Measurements from ENCODE around the gene MAPKBP1. TPM values are rescaled to one million over a fixed set of nuclear protein-coding genes. Genes with fewer than 3 reads are reported as not detected.

Gene MAPKBP1
- total RNA-seq, 1 experiment from 2014 or later = 10.0 TPM

DNA sequence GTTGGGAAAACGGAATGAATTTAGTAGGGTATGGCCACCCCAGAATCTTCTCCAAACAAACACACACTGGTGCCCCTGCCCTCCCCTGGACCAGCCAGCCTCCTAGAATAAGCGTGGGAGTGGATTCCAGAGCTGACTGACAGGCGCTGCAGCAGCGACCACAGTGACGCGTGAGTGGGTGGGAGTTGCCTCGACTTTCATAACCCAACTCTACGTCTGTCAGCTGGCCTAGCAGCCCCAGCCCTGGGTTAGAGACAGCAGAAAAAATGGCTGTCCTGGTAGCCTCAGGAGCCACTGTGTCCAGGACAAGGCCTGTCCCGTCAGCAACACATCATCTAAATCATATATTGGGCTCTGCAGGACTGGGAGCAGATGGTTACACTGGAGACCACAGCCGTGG lies 74.3 kb downstream of the MAPKBP1 start:
- DNase-seq (ENCODE audit: low read depth) = no peak

DNA sequence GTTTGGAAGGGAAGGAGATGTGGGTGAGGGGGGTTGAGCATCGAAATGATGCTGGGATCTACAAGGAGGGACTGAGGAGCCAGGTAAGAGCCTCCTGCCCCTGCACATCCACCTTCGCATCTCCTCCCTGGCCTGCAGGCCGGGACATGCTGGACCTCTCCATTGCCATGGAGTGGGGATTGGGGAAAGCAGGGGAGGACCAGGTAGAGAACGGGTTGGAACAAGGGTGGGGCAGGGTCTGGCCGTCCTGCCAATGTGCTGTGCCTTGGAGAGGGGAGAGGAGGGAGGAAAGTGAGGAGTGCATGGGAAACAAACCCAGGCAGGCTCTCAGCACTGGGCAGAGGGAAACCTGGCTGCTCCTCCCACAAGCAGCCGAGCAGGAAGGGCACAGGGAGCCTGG lies 74.9 kb downstream of the MAPKBP1 start:
- no peak for DNase-seq (ENCODE audit: low read depth)

DNA sequence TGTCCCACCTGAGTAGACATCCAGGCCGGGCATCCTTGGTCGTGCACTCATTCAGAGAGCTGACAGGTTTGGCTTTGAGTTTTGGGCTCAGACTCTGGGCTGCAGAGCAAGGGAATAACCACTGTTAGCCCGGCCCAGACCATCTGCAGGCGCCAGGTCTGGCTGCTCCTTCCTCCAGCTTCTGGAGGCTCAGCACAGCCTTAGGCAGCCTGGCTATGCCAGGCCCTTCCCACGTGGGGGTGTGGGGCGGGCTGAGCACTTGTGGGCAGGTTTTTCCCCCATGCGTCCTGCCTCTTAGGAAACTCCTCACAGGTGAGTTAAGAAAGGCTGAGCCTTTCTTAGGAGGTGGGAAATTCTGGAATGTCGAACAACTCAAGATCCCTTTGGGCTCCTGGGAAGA lies 75.6 kb downstream of the MAPKBP1 start:
- no peak for DNase-seq (ENCODE audit: low read depth)

DNA sequence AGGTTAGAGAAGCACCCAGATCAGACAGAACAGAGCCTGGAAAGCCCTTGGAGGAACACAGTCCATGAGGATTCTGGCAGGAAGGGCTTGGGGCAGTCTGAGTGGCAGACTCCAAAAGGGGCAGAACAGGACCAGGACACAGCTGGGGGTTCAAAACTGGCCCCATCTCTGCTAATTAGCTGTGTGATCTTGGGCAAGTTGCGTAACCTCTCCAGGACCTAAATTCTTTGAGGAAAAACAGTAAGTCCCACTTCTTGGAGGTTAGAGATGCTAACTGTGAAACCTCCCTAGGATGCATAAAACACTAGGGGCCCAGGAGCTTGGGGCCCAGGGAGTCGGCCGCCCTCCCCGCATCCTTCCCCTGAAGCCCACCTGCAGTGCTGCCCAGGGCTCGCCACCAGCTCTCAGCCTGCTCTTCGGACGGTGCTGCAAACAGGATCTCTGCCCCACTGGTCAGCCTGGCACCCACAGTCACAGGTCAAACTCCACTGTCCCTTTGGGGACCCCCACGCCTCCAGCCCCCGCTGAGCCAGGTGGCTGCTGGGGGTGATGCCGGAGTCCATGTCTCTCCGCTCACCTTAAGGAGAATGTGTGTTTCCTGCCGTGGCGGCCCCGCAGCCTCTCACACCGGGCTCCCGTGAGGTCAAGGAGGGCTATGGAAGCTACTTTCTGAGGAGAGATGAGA lies 76.3 kb downstream of the MAPKBP1 start:
- DNase-seq (ENCODE audit: low read depth) = no peak

DNA sequence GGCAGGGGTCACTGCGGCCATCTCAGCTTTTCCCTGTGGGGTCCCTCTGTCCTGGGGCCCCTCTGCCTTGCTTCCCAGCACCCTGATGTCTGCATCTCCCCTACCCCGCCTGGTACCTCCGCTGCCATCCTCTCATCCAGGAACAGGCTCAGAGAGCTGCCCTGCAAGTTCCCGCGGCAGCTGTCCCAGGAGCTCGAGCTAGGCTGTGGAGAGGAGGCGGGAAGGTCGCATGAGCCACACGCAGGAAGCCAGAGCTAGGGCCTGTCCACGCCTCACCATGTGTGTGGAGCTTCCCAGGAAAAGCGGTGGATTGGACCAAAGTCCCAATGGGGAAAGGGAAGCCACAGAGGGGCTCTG lies 76.9 kb downstream of the MAPKBP1 start:
- no peak for DNase-seq (ENCODE audit: low read depth)

DNA sequence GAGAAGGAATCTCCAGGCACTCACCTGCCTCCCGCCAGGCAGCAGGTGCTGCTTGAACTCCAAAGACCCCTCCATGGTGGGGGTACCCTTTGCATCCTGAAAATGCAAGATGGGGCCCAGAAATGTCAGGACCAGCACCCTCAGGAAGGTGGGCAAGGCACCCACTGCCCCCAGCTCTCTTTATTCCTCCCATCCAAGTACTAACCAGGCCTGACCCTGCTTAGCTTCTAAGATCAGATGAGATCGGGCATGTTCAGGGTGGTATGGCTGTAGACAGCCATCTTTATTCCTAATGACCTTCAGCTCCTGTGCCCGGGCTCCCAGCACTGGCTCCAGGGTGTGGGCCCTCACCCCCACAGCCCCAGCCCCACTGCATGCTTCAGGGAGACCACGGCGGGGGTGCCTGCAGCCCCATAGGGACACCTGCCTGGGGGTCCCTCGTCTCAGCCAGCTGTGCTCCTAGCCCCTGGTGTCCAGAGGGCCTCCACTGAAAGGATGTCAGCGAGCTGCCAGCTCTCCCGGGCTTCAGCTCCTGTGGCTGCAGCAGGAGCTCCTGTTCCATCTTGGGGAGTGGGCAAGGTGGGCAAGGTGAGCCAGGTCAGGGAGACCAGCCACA lies 77.6 kb downstream of the MAPKBP1 start:
- no peak for DNase-seq (ENCODE audit: low read depth)

DNA sequence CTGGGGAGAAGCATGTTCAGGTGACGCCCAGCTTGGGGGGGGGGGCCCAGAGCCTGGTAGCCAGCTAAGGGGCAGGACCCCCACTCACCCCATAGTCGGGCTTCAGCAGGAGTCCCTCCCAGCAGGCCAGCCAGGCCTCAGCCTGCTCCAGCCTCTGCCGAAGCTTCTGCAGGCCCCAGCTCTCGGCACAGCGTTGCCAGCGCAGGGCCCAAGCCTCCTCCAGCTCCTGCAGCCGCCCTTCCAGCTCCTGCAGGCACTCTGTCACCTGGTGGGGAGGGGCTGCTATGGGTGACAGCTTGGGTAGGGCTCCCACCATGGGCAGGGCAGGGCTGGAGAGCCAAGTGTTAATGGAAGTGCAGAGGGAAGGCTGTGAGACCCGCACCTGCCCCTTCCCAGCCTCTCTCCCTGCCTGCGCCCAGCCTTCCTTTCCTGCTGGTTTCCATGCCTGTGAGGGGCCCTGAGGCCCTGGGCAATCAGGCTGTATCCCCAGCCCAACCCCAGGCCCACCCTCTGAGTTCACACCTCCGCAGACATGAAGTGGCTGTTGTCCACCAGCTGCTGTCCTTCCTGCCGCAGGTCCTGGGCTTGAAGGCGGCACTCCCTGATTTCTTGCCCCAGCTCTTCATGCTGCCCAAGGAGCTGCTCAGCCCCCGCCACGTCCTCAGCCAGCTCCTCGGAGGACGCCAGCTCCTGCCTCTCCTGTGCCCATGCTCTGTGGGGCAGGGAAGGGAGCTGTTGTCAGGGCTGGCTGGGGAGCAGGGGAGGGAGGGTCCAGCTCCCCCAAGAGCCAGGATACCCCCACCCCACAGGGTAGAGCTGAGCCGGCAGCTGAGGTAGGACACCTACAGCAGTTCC lies 78.7 kb downstream of the MAPKBP1 start:
- DNase-seq (ENCODE audit: low read depth) = no peak

DNA sequence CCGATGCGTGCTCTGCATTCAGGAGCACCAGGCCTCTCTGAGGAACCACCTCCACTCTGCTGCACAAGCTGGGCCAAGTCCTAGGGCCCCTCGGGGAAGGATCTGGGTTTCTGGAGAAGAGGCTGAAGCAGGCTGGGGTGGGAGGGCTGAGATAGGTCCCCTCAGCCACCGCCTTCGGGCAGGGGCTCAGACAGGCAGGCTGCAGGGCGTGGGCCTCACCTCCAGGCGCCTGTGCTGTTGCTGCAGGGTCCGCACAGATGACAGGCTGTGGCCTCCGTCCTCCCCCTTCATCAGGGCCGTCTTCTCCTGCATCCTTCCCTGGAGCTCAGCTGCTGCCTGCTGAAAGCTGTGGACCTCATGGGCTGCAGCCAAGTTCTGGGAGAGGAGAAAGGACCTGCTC lies 79.5 kb downstream of the MAPKBP1 start:
- no peak for DNase-seq (ENCODE audit: low read depth)

DNA sequence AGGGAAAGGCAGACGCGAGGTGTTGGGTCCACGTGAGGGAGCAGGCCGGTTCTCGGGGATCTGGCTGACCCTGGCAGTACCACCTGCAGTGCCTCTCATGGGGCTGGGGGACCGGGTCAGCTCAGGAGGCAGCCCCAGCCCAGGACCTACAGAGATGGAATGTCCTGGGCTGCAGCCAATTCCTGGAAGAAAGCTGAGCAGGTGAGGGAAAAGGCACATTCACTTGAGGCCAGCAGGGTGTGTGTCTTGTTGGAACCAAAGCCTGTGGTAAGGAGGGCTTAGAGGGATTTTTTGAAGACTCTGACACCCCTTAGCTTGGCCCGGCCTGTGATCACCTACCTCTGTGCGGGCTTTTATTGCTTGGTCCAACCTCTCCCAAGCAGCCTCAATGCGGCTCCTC lies 80.2 kb downstream of the MAPKBP1 start:
- DNase-seq (ENCODE audit: low read depth) = no peak

DNA sequence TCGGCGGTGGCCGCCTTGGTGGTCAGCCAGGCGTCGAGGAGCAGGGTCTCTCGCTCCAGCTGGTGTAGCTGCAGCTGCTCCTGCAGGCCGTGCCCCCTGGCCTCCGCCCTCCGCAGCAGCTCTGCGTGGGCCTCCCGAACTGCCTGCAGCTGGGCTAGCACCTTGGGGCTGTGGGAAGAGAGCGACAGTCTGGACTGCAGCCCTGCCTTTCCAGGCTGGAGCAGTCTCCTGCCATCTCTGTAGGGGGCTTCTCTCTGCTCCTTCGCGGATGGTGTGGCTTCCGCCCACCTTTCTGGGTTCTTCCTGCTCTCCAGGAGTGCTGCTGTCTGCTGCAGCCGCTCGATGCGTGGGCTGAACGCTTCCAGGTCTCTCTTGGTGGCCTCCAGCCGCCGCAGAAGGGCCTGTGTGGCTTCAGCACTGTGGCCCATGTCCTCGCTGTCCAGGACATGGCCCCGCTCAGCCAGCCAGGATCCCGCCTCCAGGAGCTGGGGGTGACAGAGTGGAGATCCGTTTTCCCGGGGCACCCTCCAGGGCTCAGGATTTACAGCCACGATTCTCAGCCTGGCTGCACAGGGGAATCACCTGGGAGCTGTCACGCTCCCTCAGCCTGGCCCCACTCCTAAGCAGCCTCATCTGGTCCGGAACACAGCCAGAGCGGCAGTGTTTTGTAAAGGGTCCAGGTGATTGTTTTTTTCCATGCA lies 81.1 kb downstream of the MAPKBP1 start:
- DNase-seq (ENCODE audit: low read depth) = no peak

DNA sequence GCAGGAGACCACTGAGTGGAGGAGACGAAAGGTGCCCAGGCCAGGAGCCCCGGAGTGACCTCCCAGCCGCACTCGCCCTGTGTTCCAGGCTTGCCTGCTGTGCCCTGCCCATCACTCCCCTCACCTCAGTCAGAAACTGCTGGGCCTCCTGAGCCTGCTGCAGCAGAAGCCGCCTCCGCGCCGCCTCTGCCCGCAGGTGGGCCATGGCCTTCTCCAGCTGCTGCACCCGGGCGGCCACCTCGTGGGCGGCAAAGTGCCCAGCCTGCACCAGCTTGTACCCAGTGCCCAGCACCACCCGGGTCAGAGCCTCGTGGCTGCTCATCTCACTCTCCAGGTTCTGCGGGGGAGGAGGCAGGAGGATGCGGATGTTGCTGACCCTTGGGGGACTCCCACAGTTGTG lies 82.0 kb downstream of the MAPKBP1 start:
- no peak for DNase-seq (ENCODE audit: low read depth)

DNA sequence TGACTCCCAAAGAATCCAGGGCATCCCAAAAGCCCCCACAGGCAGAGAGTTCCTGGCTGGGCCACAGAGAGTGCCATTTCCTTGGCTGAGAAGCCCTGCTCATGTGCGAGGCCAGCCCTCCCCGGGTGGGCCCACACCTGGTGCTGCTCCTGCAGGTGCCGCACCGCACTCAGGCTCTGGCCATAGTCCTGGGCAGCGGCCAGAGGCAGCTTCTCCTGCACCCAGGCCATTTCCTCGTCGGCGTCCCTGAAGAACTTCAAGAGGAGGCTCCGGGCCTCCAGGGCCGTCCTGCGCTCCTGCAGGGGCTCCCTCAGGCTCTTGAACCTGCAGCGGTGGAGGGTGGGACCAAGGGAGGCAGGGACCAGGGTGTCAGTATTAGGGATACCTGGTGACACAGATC lies 82.4 kb downstream of the MAPKBP1 start:
- no peak for DNase-seq (ENCODE audit: low read depth)

DNA sequence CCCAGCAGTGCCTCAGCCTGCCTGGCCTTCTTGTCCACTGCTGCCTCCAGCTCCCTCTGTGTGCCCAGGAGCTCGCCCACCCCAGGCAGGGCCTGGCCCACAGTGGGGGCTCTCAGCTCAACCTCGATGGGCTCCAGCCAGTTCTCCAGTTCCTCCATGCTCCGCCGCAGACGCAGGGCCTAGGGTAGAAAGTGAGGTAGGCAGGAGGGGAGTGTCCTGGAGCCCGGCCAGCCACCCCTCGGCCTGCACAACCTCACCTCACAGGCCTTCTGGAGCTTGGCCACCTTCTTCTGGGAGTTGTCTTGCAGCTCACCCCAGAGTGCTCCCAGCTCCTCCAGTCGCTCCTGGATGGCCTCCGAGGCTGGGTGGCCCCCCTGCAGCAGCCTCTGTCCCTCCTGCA lies 83.0 kb downstream of the MAPKBP1 start:
- no peak for DNase-seq (ENCODE audit: low read depth)

DNA sequence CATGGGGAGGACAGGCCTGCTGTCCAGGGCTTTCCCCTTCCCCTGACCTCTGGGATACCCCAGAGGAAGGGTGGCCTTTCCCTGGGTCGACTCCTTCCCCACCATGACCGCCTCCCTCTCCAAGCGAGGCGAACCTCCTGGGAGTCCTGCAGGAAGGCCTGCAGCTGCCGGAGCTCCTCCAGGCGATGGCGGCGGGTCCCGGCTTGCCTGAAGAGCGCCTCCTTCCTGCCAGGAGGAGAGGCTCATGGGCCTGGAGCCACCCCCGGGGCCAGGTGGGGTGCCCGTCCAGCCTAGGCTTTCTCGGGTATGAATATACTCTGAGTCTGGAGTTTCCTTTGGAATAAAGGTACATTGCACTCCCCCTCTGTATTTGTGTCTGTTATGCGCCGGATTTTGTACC lies 84.5 kb downstream of the MAPKBP1 start:
- no peak for DNase-seq (ENCODE audit: low read depth)

DNA sequence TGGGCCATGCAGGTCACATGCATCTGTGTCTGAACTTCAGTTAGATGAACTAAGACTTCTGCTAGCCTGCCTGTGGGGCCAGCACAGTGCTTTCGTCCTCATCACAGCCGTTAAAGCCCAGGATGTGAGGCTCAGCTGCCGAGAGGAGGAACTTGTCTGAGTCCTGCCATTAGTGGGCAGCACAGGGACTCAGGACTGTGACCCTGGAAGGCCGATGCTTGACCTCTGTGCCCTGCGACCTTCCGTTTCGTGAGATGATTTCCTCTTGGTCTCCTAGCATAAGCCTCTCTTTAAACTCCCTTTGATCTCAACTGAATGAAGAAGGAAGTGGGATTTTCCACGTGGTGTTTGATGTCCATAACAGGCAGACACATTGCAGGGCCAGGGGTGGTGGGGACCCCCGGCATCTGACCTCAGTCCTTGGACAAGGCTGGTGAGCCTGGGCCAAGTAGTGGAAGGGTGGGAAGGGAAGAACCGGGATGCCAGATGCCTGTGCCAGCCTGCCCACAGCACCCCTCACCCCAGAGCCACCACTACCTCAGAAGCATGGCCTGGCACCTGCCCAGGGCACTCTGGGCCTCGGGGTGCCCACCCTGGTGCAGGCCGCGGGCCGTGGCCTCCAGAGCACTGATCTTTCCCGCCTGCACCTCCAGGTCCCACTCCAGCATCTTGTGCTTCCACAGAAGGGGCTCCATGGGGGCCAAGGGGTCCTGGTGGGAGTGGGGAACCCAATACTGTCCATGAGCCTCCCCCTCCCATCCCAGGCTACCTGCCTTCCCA lies 86.0 kb downstream of the MAPKBP1 start:
- no peak for DNase-seq (ENCODE audit: low read depth)

DNA sequence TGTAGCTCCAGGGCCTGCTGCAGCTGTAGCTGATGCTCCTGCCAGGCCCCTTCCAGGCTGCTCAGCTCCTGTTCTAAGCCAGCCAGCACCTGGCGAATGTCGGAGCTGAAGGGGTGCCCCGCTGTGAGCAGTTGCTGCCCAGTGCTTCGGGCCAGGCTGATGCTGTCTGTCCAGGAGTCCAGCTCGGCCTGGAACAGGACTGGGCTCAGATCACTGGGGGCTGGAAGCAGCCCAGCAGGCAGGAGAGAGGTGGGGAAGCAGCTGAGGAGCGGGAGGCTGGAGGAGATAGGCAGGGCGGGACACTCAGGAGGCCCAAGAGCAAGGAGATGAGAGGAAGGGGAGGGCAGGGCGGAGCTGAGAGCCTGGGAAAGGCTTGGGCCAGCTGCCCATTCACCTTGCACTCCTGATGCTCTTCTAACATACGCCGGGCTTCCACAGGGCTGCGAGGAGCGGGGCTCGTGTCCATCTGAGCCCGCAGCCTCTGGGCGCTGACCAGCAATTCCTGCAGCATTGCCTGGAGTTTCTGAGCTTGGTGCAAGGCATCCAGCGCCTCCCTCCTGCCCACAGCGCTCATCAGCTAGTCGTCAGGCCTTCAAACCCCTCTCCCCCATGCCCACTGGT lies 87.6 kb downstream of the MAPKBP1 start:
- no peak for DNase-seq (ENCODE audit: low read depth)

DNA sequence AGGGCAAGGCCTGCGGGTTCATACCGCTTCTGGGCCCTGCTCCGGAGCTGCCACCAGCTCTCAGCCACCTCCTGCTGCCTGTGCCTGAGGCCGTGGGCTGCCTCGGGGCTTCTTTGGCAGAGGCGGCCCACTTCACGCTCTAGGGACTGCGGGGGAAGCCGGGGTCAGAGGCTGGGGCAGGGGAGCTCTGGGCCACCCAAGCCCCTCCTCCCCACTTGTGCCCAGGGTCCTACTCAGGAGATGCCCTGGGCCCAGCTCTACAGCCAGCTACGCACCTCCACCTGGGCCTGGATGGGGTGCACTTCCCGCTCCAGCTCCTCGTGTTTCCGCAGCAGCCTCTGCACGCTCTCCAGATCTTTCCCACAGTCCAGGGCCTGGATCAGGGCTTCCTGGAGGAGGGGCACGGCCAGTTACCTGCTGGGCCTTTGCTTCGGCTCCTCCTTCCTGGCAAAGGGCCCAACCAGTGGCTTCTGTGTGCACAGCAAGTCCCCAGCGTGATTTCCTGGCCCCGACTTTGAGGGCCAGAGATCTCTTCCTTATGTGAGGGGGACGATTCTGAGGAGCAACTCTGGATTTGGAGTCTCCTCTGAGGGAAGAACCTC lies 88.3 kb downstream of the MAPKBP1 start:
- DNase-seq (ENCODE audit: low read depth) = no peak

DNA sequence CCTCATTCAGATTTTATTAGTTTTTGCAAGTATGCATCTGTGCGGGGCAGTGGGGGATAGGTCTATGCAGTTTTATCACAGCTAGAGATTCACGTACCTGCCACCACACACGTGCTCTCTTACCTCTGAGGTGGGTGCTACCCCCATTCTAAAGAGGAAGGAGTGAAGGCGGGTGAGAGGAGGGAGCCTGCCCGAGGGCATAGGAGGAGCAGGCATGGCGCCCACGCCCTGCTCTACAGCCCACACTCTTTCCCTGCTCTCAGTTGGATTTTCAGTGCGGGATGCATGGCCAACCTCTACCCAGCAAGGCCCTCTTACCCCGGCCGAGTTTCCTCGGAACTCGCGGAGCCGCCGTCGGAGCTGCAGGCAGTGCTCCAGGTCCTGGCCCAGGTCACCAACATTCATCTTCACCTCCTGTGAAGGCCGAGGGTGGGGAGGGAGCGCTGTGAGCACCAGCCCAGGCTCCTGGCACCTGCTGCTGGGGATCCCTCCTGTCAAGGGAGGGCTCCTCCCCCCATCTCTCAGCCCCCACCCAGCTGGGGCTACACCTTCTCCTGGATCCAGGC lies 91.3 kb downstream of the MAPKBP1 start:
- no peak for DNase-seq (ENCODE audit: low read depth)

DNA sequence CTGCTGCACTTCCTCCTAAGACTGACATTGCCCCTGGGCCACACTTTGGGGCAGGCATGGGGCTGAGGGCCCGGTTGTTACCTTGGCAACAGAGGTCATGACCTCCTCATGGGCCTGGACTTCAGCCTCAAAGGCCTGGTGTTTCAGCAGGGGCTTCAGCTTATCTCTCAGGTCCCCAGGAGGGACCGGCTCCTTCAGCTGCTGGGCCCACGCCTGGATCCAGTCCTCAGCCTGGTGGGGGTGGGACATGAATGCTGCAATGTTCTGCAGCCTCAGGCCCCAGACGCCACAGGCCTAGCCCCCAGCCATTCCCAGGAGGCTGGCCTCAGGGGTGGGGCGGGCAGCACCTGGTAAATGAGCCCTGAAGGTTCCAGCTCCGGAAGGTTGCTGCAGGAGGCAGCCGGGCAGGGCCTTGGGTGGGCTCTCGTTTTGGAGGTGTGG lies 92.0 kb downstream of the MAPKBP1 start:
- DNase-seq (ENCODE audit: low read depth) = no peak

DNA sequence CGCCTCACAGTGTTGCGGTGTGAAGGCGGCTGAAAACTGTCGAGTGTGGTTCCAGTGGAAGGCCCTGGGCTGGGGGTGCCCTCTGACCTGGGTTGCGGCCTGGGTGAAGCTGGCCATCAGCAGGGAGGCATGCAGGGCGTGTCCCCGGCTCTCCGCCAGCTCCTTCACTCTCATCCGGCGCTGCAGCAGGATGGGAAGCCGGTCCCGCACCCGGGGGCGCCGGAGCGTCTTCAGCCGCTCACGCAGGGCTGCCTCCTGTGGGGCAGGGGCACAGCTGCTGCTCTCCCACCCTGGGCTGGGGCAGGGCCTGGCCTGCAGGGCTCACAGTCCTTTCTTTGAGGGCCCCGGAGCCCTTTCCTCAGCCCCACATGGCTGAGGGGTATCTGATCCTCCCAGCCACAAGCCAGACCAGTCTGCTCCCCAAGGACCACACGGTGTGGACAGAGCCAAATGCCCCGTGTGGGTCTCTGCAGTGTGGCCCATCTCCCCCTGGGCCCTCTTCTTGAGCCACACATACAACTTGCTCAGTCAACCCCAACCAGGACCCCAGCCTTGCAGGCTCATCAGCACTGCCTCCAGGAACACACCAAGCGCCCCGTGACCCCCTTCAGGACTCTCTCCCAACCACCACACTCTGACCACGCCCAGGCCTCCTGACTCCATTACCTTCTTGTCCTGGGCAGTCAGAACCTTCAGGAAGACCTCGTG lies 92.7 kb downstream of the MAPKBP1 start:
- DNase-seq (ENCODE audit: low read depth) = no peak
